Thoracic aorta (tissue), 2 donors: ENCODE data around the gene PDE7B. TPM values are rescaled to one million over a fixed set of nuclear protein-coding genes. Genes with fewer than 3 reads are reported as not detected.

Source experiments
- ATAC-seq: fragments of 150-250 bp; one replicate; pipeline ENCODE4 v1.8.0; 2017; ENCODE audit warnings: low read depth; ENCODE audit not compliant: insufficient number of reproducible peaks, low FRiP score
- DNase-seq: peaks from one replicate; pipeline ENCODE4 v3.0.0-alpha.2; 2020; ENCODE audit warnings: low spot score
- H3K27ac ChIP-seq, 2 donors: fragments of 200-600 bp; sonication (generic); 1 replicate in 1 of 2; 2 replicates in 1 of 2; pipeline ENCODE4 v1.5.1; 2016; ENCODE audit warnings: mild to moderate bottlenecking in 2 of 2, moderate library complexity in 2 of 2
- H3K27me3 ChIP-seq: fragments of 200-600 bp; sonication (generic); replicated peaks from 2 replicates; pipeline ENCODE4 v1.6.0; 2016; ENCODE audit warnings: mild to moderate bottlenecking; ENCODE audit not compliant: insufficient read depth
- H3K36me3 ChIP-seq: fragments of 200-600 bp; sonication (generic); one replicate; pipeline ENCODE4 v1.5.1; 2016
- H3K4me1 ChIP-seq, 2 donors: fragments of 200-600 bp; sonication (generic); 1 replicate in 1 of 2; 2 replicates in 1 of 2; pipeline versions ENCODE4 v1.5.1 to v1.6.0; 2016; ENCODE audit warnings: low read depth in 2 of 2, mild to moderate bottlenecking in 1 of 2; ENCODE audit not compliant: control insufficient read depth in 1 of 2
- H3K4me3 ChIP-seq: fragments of 200-600 bp; sonication (generic); 2 replicates; pipeline ENCODE4 v1.5.1; 2016; ENCODE audit warnings: mild to moderate bottlenecking
- H3K9me3 ChIP-seq: fragments of 200-600 bp; sonication (generic); 2 replicates; pipeline ENCODE4 v1.5.1; 2016
- CTCF ChIP-seq: fragments of 200-600 bp; sonication (generic); IDR thresholded peaks from one replicate; pipeline ENCODE4 v1.5.1; 2019; ENCODE audit warnings: antibody characterized with exemption
- total RNA-seq, 2 donors: library from RNA; depleted of rRNA; stranded (reverse); fragments of >200 nt; gene quantifications; one replicate each; pipeline versions ENCODE4 v1.1.0 to v1.2.3, GENCODE V29; 2016

PDE7B gene
- total RNA-seq, 2 donors from 2014 or later, result 2.6 to 13.2 TPM

- H3K4me1 ChIP-seq, result no peaks in the 10 kb centered on the region
- no peaks in the 10 kb centered on the region for H3K27me3 ChIP-seq
- ATAC-seq, result no peak
- H3K36me3 ChIP-seq, result no peaks in the 10 kb centered on the region
- H3K27ac ChIP-seq, result no peak overlapping the region
- TF ChIP-seq CTCF, result no peak
- no peak overlapping the region for H3K4me3 ChIP-seq
- H3K9me3 ChIP-seq, result no peaks in the 10 kb centered on the region
- no peak for DNase-seq
Observed at GRCh38 chr6:136077834-136078576, 226.5 kb downstream of the PDE7B start.

GRCh38 chr6:136079701-136080565, 228.4 kb downstream of the PDE7B start:
- Histone ChIP-seq H3K9me3 (no peaks in the 10 kb centered on the region), H3K27ac (no peak overlapping the region), H3K4me1 (no peaks in the 10 kb centered on the region), H3K36me3 (no peaks in the 10 kb centered on the region), H3K4me3 (no peak overlapping the region), H3K27me3 (no peaks in the 10 kb centered on the region)
- DNase-seq, result no peak
- no peak for TF ChIP-seq CTCF
- no peak for ATAC-seq

- Histone ChIP-seq H3K36me3 (no peaks in the 10 kb centered on the region), H3K27ac (no peak overlapping the region), H3K4me3 (no peak overlapping the region), H3K9me3 (no peaks in the 10 kb centered on the region), H3K4me1 (no peaks in the 10 kb centered on the region), H3K27me3 (no peaks in the 10 kb centered on the region)
- DNase-seq, result no peak
- TF ChIP-seq CTCF, result no peak
- no peak for ATAC-seq
Observed at GRCh38 chr6:136083540-136083939, 232.0 kb downstream of the PDE7B start.

GRCh38 chr6:136084403-136084802, 232.9 kb downstream of the PDE7B start:
- ATAC-seq, result no peak
- no peak overlapping the region for H3K4me3 ChIP-seq

More at GRCh38 chr6:136084403-136084802, 232.9 kb downstream of the PDE7B start:
- H3K9me3 ChIP-seq, result no peaks in the 10 kb centered on the region
- DNase-seq, result no peak
- TF ChIP-seq CTCF, result no peak
- no peaks in the 10 kb centered on the region for H3K4me1 ChIP-seq
- no peaks in the 10 kb centered on the region for H3K27me3 ChIP-seq
- H3K27ac ChIP-seq, result no peak overlapping the region
- H3K36me3 ChIP-seq, result no peaks in the 10 kb centered on the region
